GM19372 (cell line): Measurements from ENCODE around the gene CD276.
"Not testable (repeated sequence)": the region's sequence is repeated elsewhere in the genome, so short reads cannot be mapped to it uniquely, and the experiment has no call there.

ENCODE experiments used
- ATAC-seq: cut with Tn5 transposase; IDR thresholded peaks from one replicate; pipeline ENCODE4 v1.9.1; 2021; ENCODE audit warnings: mild to moderate bottlenecking, low read depth, moderate library complexity; ENCODE audit not compliant: unreplicated experiment

Gene CD276

GRCh38 chr15:73708691-73709090, 24.5 kb downstream of the CD276 start:
- ATAC-seq = no peak

DNA sequence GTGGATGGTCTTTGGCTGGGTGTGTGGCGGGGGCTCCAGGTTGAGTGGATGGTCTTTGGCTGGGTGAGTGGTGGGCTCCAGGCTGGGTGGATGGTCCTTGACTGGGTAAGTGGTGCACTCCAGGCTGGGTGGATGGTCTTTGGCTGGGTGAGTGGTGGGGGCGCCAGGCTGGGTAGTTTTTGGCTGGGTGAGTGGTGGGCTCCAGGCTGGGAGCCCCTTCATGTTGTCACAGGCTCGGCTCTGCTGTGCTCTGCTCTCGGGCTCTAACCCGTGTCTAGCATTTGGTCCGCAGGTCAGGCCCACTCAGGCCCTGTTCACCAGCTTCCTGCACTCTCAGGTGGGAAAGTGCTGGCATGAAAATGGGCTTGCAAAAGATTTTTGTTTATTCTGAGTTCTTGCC, 25.1 kb downstream of the CD276 start:
- ATAC-seq = no peak

GRCh38 chr15:73709686-73710085, 25.5 kb downstream of the CD276 start:
- ATAC-seq = no peak

DNA sequence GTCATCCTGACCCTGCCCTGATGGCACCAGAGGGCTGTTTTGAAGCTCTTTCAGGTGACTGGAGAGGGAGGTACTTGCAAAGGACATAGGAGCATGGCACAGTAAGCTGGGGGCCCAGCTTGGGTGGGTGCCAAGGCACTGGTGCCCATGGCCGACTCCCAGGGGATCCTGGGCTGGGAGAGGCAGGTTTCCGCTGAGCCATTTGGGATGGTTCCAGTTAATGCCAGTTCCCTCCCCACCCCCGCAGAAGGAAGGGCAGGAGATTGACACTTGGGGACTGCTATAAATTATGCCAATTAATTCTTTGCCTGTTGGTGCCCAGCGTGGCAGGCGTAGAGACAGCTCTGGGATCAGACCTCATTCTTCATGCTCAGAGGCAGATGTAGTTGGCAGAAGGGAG, 26.1 kb downstream of the CD276 start:
- ATAC-seq = no peak

GRCh38 chr15:73711526-73711925, 27.3 kb downstream of the CD276 start:
- ATAC-seq = no peak

GRCh38 chr15:73712107-73712506, 27.9 kb downstream of the CD276 start:
- no peak for ATAC-seq

DNA sequence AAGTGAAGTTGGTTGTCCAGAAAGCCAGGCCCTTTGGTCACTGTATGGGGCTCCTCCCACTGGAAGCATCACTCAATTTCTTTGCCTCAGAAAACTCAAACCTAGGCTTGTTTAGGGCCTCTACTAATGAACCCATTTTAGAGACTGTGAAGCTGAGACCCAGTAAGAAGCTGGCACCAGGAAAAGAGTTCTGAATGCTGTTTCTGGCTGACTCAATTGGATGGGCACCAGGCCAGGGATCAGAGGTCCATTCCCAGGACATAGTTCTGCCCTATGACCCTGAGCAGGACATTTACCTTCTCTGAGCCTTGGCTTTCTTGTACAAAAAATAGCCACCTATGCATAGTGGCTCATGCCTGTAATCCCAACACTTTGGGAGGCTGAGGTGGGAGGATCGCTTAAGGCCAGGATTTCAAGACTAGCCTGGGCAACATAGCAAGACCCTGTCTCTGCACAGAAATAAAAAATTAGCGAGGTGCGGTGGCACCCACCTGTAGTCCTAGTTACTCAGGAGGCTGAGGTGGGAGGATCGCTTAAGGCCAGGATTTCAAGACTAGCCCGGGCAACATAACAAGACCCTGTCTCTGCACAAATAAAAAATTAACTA, 30.6 kb downstream of the CD276 start:
- no peak for ATAC-seq

DNA sequence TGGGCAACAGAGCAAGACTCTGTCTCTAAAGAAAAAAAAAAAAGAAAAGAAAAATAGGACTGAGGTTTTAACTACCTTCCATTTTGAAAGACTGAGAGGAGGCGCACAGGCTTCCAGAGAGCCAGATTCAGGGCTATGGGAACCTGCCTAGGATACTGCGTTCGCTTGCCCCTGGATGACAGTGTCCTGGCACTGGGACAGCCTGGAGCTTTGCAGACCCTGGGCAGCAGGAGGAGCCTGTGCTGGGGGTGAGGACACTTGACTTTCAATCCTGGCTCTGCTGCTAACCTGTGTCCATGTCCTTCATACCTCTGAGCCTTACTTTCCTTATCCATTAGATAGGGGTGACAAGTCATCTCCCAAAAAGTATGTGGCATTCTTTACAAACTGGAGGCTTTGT, 31.2 kb downstream of the CD276 start:
- no peak for ATAC-seq

- no peak for ATAC-seq
Observed at GRCh38 chr15:73716417-73716816, 32.2 kb downstream of the CD276 start.

- ATAC-seq = no peak
Observed at GRCh38 chr15:73717206-73717605, 33.0 kb downstream of the CD276 start.

DNA sequence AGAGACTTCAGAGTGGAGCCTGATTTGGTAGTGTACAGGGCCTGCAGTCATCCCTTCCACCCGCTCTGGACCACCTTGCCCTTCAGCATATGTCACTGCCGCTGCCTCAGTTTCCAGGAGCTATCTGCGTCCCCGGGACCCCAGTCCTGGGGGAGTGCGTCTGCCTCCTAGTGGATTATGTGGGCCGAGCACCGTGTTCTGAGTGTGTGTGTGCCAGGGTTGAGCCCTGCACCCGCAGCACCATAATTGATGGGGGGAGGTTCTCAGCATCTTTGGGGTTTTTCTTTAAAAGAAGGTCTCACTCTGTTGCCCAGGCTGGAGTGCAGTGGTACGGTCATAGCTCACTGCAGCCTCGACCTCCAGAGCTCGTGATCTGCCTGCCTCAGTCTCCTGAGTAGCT, 33.6 kb downstream of the CD276 start:
- ATAC-seq = no peak

DNA sequence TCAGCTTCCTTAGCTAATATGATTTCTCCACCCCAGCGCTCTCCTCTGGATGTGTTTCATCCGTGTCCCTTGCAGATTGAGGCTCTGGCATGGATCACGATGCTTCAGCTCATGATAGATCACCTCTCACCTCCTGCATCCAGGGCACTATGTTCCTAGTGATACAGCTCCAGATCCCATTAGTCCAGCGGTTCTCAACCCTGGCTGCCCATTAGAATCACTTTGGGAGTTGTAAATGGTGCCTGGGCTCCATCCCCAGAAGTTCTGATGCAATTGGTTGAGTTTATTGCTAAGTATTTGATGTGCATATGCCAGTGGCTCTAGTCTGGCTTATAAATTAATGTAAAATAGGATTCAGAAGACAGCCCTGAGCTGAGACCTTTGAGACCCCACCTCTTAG, 34.5 kb downstream of the CD276 start:
- no peak for ATAC-seq

- ATAC-seq = no peak
Observed at GRCh38 chr15:73722425-73722824, 38.2 kb downstream of the CD276 start.

DNA sequence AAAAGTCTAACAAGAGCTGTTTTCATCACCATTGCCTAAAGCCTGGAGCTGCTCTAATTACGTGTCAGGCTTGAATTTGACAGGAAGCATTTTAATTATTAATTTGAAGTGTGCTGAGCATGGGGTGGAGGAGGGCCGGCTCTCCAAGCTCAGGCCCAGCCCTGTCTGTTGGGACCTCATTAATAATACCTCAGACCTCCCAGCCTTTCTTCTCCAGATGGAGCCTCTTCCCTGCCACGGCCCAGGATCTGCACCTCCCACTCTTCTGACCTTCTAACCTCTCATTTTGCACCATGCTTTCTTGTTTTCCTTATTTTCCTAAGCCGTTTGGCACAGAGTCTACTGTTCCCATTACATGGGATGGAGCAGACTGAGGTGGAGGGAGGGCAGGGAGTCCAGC, 39.0 kb downstream of the CD276 start:
- no peak for ATAC-seq

GRCh38 chr15:73724212-73724611, 40.0 kb downstream of the CD276 start:
- ATAC-seq = no peak

GRCh38 chr15:73727330-73727976, 43.3 kb downstream of the CD276 start:
- no peak for ATAC-seq

DNA sequence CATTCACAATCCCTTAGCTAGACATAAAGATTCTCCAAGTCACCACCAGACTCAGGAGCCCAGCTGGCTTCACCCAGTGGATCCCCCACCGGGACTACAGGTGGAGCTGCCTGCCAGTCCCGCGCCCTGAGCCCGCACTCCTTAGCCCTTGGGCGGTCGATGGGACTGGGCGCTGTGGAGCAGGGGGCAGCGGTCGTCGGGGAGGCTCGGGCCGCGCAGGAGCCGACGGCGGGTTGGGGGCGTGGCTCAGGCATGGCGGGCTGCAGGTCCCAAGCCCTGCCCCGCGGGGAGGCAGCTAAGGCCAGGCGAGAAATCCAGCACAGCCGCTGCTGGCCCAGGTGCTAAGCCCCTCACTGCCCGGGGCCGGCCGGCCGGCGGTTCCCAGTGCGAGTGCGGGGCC, 47.9 kb downstream of the CD276 start:
- not testable (repeated sequence) for ATAC-seq

DNA sequence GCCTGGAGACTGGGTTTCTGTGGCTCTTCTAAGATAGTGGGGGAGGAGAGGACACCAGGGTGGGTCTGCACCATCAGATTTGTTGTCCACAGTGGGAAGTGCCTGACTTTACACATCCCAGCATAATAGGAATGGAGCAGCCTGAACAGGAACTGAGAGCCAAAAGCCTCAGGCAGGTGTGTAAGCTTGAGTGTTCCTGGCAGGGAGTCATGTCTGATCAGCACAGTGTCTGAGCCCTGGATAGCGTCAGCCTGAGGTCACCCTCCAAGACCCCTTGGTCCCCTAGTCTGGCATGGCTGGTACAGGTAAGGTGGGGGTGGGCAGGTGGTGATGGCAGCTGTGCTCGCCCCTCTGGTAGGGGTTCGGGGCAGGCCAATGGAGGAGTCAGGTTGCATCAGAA, 48.7 kb downstream of the CD276 start:
- ATAC-seq = no peak

DNA sequence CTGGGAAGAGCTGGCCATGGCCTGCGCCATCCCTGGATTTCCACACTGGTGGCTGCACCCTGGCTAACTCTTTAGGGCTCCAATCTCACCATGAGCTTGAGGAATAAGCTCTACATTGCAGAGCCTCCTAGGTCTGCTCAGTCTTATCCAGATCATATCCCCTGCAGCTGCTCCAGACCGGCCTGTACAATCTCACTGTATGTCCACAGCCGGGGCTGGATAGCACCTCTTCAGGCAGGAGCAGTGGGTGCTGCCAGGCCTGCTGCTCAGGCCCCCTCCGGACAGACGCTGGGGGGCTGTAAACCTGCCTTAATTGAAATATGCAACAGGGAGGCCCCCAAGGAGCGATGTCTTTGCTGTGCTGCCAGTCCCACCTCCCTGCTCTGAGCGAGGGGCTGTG, 53.4 kb downstream of the CD276 start:
- no peak for ATAC-seq

DNA sequence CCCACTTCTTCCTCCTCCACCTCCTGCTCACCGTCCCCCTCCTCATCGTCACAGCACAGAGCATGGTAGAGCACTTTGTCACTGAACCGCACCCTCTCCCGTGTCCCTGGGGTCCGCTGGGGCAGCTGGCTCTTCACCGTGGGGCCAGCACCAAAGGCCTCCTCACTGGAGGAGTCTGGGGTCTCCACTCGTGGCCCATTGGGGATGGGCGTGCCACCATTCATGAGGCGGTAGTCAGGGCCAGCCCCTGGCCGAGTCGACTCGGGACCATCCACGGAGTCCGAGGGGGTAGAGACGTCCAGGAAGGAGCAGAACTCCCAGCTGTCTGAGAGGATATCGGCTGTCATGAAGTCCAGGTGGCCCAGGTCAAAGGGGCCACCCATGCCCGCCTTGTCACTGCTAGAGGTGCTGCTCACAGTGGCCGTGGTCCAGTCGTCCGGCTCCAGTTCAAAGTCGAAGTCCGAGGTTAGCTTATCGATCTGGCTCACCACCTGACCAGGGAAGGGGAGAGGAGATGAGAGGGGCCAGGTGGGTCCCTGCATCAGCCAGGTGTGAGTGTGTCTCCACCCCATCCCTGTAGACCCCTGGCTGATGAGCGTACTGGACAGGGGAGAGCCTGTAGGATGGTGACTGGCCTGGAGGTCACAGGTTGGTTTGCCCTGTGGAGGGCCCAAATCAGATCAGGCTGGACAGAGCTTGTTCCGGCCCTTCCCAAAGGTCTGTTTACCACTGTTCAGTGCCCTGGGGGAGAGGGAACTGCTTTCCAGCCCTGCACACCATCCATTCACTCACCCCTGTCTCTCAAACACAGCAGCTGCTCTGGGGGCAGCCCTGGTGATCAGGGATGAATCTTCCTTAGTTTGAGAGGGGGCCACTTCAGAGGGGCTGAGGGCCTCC, 56.2 kb downstream of the CD276 start:
- no peak for ATAC-seq

- ATAC-seq = no peak
Observed at GRCh38 chr15:73741321-73741836, 57.2 kb downstream of the CD276 start.
